Islet of Langerhans (tissue), 1 donor: ENCODE data around the gene SERPINB8.

ENCODE experiments used
- FAIRE-seq: peaks from one replicate; lab custom pipeline; 2011; peaks lifted over from hg19 to GRCh38; lab: Jason Lieb, UNC

SERPINB8 gene

GRCh38 chr18:63964908-63965307 lies 5.0 kb upstream of the SERPINB8 start:
- FAIRE-seq = no peak

DNA sequence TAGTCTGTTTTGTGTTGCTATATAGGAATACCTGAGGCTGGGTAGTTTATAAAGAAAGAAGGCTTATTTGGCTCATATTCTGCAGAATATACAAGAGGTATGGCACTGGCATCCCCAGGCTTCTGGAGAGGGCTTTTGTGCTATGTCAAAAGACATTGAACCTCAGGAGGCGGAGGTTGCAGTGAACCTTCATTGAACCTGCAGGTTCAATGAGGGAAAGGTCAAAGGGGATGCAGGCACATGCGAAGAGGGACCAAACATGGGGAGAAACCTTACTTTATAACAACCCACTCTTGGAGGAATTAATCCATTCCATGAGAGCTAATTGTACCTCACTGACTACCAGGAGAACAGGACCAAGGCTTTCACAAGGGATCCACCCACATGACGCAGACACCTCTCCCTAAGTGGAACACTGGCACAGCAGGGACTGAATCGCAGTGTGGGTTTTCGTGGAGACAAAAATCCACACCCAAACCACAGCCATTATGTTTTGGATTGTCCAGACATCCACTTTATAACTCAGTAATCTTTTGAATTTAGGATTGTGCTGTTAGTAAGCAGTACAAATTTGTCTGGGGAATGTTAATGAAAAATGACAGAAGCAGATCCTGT lies 4.1 kb upstream of the SERPINB8 start:
- no peak for FAIRE-seq

DNA sequence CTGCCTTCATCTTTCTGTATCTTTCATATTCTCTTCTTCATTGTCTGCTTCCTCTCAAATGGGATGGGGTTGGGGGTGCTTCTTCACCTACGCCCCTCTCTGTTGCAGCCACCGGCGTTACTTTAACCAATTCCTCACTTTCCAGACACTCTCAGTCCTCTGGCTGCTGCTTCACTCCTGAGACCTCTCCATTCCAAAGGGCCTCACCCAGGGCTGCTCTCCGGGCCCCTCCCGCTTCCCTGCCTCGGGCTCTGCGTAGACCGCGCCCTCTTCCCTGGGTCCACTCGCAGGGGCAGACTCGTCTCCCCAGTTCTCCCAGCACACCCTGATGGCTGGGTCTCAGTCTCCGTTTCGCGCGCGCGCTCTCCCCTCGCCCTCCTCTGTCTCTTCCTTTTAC lies 926 bp downstream of the SERPINB8 start:
- FAIRE-seq = no peak

DNA sequence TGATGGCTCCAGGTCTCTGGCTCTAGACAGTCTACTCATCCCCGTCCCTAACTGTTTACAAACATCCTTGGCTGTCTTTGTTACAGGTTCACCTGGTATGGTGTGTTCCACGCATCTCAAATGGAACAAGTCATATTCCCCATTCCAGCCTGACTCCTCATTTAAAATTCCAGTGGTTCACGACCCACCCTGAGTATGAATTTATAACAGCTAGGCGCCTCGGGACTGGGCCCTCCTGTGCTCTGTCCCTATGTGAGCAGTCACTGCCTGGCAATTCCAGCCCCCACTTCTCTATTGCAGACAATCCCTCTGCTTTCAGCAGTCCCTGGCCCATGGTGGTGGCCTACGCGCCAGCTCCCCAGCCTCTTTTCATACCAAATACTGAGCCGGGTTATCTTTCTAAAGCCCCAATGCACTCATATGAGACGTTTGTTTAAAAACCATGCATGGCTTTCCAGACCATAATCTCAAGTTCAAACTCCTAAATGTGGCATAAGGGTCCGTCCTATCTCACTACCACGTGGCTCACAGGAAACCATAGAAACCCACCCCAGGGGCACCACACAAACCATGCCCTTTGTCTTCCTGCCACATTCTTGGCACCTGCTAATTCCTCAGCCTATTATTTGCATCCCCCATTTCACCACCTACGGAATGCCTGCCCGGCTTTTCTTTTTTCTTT lies 1.6 kb downstream of the SERPINB8 start:
- FAIRE-seq = no peak

DNA sequence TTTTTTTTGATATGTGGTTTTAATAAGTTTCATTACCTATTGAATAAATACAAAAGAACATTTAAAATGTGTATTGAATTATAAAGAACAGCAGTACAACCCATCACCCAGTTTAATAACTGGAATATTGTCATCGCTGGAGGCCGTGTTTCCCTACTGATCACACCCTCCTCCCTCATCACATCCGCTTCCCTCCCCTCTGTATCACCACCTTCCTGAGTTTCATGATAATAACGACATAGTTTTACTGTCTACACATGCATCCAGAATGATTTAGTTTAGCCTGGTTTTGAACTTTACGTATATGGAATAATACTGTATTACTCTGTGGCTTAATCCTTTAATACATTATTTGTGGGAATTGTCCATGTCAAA lies 2.1 kb downstream of the SERPINB8 start:
- FAIRE-seq = no peak

DNA sequence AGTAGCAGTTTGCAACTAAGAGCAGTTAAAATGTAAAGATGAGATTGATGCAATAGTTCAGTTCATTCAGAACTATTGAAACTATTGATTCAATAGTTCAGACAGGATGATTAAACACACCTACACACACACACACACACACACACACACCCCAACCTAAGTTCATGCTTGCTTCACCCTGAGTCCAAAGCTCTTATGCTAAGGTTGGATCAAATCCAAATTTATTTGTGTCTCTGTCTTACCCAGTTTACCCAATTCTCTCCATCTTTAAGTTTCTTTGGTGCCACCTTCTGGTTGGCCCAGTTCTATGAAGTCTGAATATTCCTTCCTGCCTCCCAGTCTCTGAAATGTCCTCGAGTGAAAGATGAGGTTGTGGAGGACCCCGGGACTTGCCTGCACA lies 5.1 kb downstream of the SERPINB8 start:
- FAIRE-seq = no peak

DNA sequence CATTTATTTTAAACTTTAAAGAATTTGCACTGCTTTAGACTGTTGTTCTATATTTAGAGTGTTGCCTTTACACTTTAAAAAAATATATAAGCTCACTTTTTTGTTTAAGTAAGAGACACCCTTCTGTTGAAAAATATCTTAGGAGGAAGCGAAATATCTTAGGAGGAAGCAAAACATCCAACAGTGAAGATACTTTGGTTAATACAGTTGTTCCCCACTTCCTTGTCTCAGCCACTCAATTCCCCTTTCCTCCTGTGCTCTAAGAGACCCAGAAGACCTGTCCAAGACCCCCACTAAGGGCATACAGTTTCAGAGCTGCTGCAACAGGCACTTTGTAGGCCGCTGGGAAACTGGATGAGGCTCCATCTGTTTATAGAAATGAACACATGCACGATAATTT lies 5.7 kb downstream of the SERPINB8 start:
- FAIRE-seq = no peak

GRCh38 chr18:63977040-63977439 lies 7.2 kb downstream of the SERPINB8 start:
- FAIRE-seq = no peak

GRCh38 chr18:63979409-63979920 lies 9.6 kb downstream of the SERPINB8 start:
- peak; percentile 95 for FAIRE-seq

- no peak for FAIRE-seq
Observed at GRCh38 chr18:63980027-63980426, 10.1 kb downstream of the SERPINB8 start.

GRCh38 chr18:63980896-63981460 lies 11.1 kb downstream of the SERPINB8 start:
- no peak for FAIRE-seq

GRCh38 chr18:63981719-63982118 lies 11.8 kb downstream of the SERPINB8 start:
- FAIRE-seq = no peak

GRCh38 chr18:63982361-63982760 lies 12.5 kb downstream of the SERPINB8 start:
- FAIRE-seq = no peak

GRCh38 chr18:63986885-63987284 lies 17.0 kb downstream of the SERPINB8 start:
- FAIRE-seq = no peak

DNA sequence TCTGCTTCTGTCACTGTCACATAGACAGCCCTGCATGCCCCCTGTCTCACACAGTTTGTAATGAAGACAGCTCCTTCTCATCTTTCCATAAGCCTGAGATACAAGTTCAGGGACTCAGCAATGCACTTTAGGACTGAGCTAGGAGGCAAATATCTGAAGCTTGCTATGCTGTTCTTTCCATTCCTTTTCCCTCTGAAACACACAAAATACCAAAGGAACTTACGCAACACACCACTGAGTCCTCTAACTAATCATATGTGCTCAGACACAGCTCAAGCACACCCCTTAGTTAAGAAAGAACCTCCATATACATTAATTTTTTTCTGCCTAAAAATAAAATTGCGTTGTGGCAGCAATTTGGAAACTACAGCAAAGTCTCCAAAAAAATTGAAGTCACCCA lies 17.9 kb downstream of the SERPINB8 start:
- no peak for FAIRE-seq

GRCh38 chr18:63992751-63993150 lies 22.9 kb downstream of the SERPINB8 start:
- no peak for FAIRE-seq

DNA sequence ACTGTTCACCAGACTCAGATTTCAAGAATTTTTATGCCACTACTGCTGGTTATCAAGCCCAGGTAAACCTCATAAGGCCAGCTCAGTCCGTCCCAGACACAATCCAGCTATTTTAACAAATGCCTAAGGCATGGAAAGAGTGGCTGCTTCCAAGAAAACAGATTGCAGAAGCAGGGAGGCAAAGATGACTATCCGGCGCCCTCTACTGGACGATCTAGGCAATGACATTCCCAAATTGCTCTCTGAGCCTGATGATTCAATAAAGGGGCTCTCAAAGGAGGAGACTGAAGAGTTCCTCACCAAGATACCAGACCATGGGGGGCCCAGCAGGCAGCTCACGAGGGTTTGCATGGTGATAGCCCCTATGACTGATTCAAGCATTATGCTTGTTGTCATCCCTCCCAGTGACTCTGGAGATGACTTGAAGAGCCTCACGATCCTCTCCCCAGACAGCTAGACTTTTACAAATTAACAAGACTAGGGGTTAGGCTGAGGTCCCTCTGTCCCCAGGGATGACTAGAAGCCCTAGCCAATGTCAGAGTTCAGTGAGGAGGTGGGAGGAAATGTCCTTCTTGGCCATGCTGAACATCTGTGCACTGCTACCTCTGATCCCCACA lies 25.0 kb downstream of the SERPINB8 start:
- no peak for FAIRE-seq

DNA sequence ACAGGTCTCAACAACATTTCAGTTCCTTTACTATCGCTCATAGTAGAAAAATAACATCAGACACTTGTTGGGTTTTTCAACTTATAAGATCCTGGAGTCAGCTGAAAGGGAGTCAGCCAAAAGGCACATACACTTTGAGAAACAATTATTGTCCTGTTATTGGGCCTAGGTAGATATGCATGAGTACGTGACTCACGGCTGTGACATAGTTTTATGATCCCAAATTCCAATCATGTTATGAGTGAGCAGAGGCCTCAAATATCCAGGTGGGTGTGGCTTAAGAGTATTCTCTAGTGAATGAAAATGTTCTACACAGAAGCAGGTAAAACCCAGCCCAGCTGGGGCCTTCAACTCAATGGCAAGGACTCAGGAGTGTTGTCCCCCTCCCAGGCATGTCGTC lies 27.2 kb downstream of the SERPINB8 start:
- FAIRE-seq = no peak

GRCh38 chr18:63997606-63998005 lies 27.7 kb downstream of the SERPINB8 start:
- no peak for FAIRE-seq

DNA sequence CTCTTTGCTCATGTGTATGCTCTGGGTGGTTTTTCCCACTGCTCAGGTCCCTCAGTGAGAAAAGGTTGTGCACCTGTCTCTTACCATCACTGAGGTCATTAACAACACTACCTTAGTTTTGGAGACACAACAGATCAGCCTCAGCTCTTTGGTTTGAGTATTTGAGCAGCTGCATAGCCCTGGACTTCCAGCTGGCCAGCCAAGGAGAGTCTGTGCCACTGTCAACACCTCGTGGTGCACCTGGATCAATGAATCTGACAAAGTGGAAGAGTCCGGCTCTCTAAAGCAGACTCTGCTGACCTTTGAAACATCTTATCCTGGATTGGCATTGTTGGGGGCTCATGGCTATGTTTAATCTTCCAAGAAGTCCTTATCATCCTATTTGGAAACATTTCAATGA lies 30.0 kb downstream of the SERPINB8 start:
- no peak for FAIRE-seq

GRCh38 chr18:64002581-64002980 lies 32.7 kb downstream of the SERPINB8 start:
- FAIRE-seq = no peak

DNA sequence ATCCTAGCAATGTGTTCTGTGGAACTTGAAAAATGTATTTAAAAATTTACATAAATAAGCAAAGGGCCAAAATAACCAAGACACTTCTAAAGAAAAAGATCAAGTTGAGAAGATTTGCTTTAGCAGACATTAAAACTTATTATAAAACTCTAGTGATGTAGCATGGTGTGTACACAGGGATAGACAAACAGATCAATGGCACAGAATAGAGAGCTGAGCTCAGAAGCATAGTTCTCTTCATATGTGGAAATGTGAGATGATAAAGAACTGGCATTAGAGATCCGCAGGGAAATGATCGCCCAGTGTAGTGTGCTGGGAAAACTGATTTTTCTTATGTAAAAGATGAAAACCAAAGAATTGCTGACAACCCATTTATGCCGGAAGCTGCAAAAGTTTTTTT lies 39.4 kb downstream of the SERPINB8 start:
- FAIRE-seq = no peak

DNA sequence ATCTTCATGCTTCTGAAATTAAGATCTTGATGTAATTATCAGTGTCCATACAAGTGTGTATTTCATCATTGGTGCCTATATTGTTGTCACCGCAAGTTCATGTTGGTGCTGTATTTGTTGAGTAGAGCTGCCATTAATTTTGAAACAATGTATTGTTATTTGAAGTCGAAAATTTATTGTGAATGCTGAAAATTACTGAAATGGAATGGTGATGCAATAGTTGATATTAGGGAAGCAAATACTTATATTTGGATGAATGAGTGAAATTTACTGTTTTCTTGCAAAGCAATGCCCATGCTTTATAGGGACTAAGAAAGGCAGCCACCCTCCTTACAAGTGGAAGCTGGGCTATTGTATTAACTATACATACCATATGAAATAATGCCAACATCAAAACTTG lies 41.6 kb downstream of the SERPINB8 start:
- FAIRE-seq = no peak
